ENCODE measurements around the gene HLA-DMA.

Gene HLA-DMA

DNA sequence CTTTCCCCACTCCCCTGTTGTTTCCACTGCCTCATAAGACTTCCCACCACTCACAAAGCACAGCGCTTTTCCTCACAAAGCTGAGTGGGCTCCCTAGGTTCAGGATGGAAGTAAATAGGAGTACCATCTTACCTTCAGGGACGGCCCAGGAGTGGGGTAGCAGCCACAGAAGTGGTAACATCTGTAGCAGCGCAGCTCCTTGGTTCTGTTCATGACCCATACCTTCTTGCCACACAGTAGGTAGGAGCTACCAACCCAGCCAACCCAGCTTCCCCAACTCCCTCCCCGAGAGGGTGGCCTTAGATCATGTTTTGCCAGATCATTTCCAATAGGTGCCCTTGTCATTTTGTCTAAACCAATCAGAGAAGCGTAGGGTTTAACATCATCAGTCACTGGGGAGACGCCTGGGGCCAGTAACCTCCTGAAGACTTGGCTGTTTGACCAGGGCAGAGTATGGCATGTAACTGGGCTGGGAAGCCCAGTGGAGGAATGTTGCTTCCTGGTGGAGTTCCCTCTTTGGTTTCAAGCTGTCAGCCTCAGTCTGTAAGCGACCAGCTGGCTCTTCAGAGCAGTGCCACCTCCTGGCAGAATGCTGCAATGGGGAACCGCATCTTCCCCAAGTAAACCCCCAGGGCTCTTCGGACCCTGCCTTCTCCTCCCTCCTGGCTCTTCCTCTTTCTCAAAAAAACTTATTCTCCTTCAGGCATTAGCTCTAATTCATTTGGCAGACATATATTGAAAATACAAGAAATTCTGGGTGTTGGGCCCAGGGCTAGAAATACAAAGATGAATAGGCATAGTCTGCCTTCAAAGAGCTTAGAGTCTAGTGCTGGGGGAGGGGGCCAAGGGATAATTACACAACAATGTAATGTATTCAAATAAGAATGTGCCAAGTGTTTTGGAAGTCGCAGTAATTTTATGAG is at the start of gene HLA-DMA:
Gene HLA-DMA (minus strand): TSS at position 281 of the 923 bp plus-strand sequence. CDS start 61 bp downstream, at position 220.
- DNase-seq (ENCODE audit: low spot score): peak; percentile 42

- no peak for DNase-seq (ENCODE audit: low spot score)
Measured at GRCh38 chr6:33001685-33002084, 48.8 kb upstream of the HLA-DMA start.

DNA sequence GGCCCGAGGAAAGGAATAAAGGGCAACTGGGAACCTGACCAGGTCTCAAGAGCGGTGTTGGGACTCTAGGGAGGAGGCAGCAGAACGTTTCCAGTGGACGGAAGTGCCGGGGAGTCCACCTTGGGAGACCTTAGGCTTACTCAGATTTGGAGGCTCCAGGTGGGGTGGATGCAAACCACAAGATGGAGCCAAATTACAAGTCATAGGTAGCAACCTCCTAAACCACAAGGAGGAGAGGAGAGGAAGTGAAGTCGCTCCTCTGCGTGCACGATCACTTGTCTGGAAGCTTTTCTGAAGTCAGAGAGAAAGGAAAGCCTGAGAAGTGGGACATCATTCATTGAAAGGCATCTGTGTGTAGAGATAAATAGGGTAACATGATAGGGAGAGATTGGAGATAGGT is 47.2 kb upstream of the HLA-DMA start:
- DNase-seq (ENCODE audit: low spot score): no peak

GRCh38 chr6:32995448-32995847 is 42.6 kb upstream of the HLA-DMA start:
- DNase-seq (ENCODE audit: low spot score): no peak

DNA sequence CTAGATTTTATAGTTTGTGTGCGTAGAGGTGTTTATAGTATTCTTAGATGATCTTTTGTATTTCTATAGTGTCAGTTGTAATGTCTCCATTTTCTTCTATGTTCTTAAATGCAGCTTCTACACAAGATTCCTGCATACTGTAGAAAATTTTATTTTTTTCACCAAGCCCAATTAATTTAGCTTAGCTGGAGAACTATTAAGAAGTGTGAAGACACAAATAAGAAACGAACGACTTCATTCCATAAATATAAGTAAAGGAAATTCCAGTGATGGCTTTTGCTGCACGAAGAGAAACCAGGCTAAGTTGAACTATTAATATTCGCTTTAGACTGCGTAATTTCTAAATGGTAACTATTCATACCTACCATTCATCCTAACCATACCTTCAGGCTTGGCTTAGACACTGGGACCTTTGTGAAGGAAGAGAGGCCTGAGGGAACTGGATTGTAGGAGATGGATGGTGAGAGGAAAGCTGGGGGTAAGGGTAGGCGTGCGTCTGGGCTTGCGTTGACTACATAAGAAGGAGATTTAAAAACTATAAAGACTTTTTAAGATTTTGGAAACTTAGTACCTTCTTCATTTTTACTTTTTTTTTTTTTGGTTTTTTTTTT is 40.6 kb upstream of the HLA-DMA start:
- DNase-seq (ENCODE audit: low spot score): no peak

DNA sequence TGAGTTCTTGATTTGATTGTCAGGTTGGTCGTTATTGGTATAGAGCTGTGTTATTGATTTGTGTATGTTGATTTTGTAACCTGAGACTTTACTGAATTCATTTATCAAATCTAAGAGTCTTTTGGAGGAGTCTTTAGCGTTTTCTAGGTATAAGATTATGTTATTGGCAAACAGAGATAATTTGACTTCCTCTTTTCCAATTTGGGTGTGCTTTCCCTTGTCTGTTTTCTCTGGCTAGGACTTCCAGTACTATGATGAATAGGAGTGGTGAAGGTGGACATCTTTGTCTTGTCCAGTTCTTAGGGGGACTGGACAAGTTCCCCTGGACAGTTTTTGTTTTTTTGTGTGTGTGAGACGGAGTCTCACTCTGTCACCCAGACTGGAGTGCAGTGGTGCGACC is 39.1 kb upstream of the HLA-DMA start:
- DNase-seq (ENCODE audit: low spot score): no peak

- DNase-seq (ENCODE audit: low spot score): no peak
Measured at GRCh38 chr6:32989368-32989767, 36.5 kb upstream of the HLA-DMA start.

- DNase-seq (ENCODE audit: low spot score): peak; percentile 51
Measured at GRCh38 chr6:32984622-32985389, 31.9 kb upstream of the HLA-DMA start.

DNA sequence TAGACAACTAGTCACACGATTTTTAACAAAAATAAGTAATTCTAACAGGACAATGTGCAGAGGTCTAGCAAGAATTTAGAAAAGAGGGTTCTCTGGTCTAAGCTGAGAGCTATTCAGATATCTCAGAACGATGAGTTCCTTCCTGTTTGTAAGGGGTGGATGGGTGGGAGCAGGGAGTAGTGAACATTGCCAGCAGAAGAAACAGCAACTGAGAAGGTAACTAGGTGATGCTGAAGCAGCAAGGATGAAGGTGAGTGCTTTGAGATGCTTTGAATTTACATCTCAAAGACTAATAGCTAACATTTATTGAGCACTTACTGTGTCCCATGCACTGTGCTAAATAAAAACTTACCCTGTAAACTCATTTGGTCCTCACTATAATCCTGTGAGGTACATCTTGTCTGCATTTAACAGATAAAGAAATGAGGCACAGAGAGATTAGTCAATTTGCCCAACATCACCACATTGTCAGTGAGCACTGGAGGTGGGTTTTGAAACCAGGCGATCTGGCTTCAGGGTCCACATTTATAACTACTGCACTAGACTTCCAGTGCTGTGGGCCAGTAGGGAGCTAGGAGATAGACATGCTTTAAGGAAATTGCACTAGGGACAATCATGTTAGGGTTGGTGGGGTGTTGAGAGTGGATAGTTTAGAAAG is 31.2 kb upstream of the HLA-DMA start:
- DNase-seq (ENCODE audit: low spot score): no peak

GRCh38 chr6:32983493-32983848 is 30.6 kb upstream of the HLA-DMA start:
- DNase-seq (ENCODE audit: low spot score): no peak

DNA sequence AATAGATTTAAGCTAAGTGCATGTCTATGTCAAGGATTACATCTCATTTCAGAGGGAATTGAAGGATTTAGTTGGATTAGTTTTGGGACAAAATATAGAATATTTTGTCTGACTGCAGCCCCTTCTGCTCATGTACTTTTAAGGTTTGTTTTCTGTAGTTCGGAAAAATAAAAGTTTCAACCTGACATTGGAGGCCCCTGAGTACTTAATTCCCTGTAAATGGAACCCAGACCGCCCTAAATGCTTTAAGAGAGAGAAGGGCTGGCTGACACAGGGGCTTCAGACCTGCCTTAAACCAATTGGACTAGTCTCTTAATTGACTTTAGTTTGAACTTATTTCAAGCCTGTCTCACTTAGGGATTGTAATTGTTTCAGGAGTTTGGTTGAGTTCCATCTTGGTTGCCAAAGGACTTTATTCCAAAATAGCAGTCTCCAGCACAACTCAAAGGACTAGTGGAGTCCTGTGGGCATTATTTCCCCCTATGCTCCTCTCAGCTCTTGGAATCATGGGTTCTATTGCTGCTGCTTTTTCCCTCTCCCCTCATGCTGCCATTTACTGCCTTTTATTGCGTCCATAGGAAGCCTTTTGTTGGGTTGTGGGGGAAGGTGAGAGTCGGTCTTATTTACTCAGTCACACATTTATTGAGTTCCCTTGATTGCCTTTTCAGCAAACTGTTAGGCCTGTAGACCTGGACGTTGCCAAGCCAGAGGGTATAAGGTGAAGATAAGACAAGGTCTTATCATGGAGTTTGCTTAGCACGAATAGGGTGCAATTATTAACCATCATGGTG is 30.0 kb upstream of the HLA-DMA start:
- DNase-seq (ENCODE audit: low spot score): peak; percentile 32

- no peak for DNase-seq (ENCODE audit: low spot score)
Measured at GRCh38 chr6:32982084-32982701, 29.3 kb upstream of the HLA-DMA start.

DNA sequence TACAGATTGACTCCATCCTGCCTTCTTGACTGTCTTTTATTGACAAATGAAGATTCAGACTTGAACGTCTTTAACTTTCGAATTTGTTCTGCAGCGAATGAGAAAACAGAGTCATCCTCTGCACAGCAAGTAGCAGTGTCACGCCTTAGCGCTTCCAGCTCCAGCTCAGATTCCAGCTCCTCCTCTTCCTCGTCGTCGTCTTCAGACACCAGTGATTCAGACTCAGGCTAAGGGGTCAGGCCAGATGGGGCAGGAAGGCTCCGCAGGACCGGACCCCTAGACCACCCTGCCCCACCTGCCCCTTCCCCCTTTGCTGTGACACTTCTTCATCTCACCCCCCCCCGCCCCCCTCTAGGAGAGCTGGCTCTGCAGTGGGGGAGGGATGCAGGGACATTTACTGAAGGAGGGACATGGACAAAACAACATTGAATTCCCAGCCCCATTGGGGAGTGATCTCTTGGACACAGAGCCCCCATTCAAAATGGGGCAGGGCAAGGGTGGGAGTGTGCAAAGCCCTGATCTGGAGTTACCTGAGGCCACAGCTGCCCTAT is 27.7 kb upstream of the HLA-DMA start:
- DNase-seq (ENCODE audit: low spot score): no peak

DNA sequence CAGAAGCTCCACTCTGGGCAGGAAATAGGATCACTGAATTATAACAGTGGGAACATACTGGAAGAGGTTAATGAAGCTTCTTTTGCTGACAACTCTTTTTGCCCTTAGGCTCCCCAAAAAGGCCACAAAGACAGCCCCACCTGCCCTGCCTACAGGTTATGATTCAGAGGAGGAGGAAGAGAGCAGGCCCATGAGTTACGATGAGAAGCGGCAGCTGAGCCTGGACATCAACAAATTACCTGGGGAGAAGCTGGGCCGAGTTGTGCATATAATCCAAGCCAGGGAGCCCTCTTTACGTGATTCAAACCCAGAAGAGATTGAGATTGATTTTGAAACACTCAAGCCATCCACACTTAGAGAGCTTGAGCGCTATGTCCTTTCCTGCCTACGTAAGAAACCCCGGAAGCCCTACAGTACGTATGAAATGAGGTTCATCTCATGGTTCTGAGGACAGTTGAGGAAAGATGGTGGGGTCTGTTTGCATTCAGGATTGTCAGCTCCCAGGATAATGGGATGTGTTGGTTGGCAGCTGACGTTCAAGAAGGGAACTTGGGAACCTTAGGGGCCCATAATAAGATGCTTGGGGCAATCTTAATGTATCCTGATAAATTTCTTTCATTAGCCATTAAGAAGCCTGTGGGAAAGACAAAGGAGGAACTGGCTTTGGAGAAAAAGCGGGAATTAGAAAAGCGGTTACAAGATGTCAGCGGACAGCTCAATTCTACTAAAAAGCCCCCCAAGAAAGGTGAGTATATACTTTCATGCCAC is 27.0 kb upstream of the HLA-DMA start:
- DNase-seq (ENCODE audit: low spot score): no peak

DNA sequence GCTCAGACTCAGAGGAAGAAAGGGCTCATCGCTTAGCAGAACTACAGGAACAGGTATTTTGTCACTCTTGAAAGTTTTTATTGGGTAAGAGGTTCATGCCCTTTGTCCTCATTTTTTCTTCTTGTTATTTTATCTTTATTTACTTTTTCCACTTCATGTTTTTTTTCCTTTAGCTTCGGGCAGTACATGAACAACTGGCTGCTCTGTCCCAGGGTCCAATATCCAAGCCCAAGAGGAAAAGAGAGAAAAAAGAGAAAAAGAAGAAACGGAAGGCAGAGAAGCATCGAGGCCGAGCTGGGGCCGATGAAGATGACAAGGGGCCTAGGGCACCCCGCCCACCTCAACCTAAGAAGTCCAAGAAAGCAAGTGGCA is 25.0 kb upstream of the HLA-DMA start:
- DNase-seq (ENCODE audit: low spot score): no peak

DNA sequence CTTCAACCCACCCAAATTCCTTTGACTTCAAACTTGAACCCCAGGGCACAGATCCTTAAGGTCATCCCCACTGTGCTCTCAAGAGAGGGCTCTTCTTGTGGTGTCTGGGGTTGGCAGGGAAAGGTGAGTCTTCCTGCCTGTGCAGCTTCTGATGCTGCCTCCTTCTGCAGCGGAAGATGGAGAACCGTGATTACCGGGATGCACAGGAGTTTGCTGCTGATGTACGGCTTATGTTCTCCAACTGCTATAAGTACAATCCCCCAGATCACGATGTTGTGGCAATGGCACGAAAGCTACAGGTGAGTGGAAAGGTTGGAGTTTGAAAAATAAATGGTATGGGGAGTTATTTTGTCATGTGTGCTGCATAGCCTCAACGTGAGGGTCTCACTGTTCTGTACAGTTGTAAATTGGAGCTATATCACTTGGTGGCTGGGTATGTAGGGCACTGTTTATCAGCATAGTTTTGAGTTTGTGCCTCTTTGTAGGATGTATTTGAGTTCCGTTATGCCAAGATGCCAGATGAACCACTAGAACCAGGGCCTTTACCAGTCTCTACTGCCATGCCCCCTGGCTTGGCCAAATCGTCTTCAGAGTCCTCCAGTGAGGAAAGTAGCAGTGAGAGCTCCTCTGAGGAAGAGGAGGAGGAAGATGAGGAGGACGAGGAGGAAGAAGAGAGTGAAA is 24.5 kb upstream of the HLA-DMA start:
- no peak for DNase-seq (ENCODE audit: low spot score)

- DNase-seq (ENCODE audit: low spot score): no peak
Measured at GRCh38 chr6:32976334-32977069, 23.6 kb upstream of the HLA-DMA start.

GRCh38 chr6:32975886-32976285 is 23.0 kb upstream of the HLA-DMA start:
- DNase-seq (ENCODE audit: low spot score): no peak

Data from HuH-7 (cell line).